HepG2 (cell line): Measurements from ENCODE around the gene TFAP2C. TPM values are rescaled to one million over a fixed set of nuclear protein-coding genes. Genes with fewer than 3 reads are reported as not detected.

ENCODE experiments used
- ATAC-seq: fragments of 200-7000 bp; cut with Tn5 transposase; 3 replicates; pipeline ENCODE4 v1.9.1; 2020; ENCODE audit warnings: mild to moderate bottlenecking, moderate library complexity
- BruUV-seq: library from RNA; stranded (reverse); fragments of 400-500 nt; replicated peaks from 2 replicates; lab custom pipeline; 2021; lab: Mats Ljungman, UMichigan
- CTCF ChIA-PET: fragments of 300-600 bp; formaldehyde crosslinking; extraction: SDS; loops from one replicate; lab custom pipeline; 2021; ENCODE audit warnings: low total read pairs, inconsistent platforms, low intra/inter-chr PET ratio; lab: Yijun Ruan, JAX
- POLR2A ChIA-PET: fragments of 350-600 bp; sonication (Branson Sonifier 250); formaldehyde crosslinking; loops from one replicate; lab custom pipeline; 2020; ENCODE audit warnings: antibody characterized with exemption, inconsistent platforms; lab: Yijun Ruan, JAX
- DNase-seq: peaks from one replicate; pipeline ENCODE4 v3.0.0-alpha.2; 2015; ENCODE audit warnings: low spot score
- FAIRE-seq: peaks from 3 replicates; lab custom pipeline; 2011; peaks lifted over from hg19 to GRCh38; lab: Jason Lieb, UNC
- H2AFZ ChIP-seq: one replicate; pipeline ENCODE4 v1.6.1; 2011; ENCODE audit warnings: low read length, inconsistent platforms
- H3K27ac ChIP-seq: fragments of 300-600 bp; 3 replicates; pipeline ENCODE4 v1.8.0; 2011; ENCODE audit warnings: mixed run types, mild to moderate bottlenecking, mixed read lengths, low read length, inconsistent platforms; ENCODE audit not compliant: insufficient read depth; ENCODE audit errors: extremely low read length
- H3K27me3 ChIP-seq, 2 experiments: fragments of 200-600 bp in 1 of 2; 2 replicates in 1 of 2; 3 replicates in 1 of 2; pipeline versions ENCODE4 v1.6.0 to v1.8.0; 2011; ENCODE audit warnings: low read length in 2 of 2, mild to moderate bottlenecking in 2 of 2, moderate library complexity in 2 of 2, inconsistent platforms in 1 of 2; ENCODE audit not compliant: insufficient read depth in 2 of 2, control insufficient read depth in 1 of 2
- H3K36me3 ChIP-seq, 2 experiments: fragments of 200-600 bp in 1 of 2; replicated peaks in 1 of 2; 2 replicates in 1 of 2; 3 replicates in 1 of 2; pipeline versions ENCODE4 v1.5.1 to v1.8.0; 2011; ENCODE audit warnings: low read length in 2 of 2, inconsistent platforms in 1 of 2; ENCODE audit not compliant: insufficient read depth in 2 of 2, control insufficient read depth in 1 of 2
- H3K4me1 ChIP-seq: 2 replicates; pipeline ENCODE4 v1.5.1; 2012; ENCODE audit warnings: low read length, inconsistent platforms; ENCODE audit not compliant: insufficient read depth
- H3K4me2 ChIP-seq: 2 replicates; pipeline ENCODE4 v1.6.0; 2011; ENCODE audit warnings: low read depth, low read length, inconsistent platforms
- H3K4me3 ChIP-seq, 3 experiments: fragments of 200-600 bp in 1 of 3; sonication (generic), shearing (Covaris generic) in 1 of 3; replicated peaks in 1 of 3; 2 replicates each; pipeline ENCODE4 v1.5.1; 2011 to 2016; ENCODE audit warnings: low read length in 3 of 3, inconsistent platforms in 2 of 3, low read depth in 2 of 3, mild to moderate bottlenecking in 2 of 3, control low read depth in 1 of 3, mixed read lengths in 1 of 3; ENCODE audit not compliant: insufficient read depth in 1 of 3
- H3K79me2 ChIP-seq: one replicate; pipeline ENCODE4 v1.6.1; 2011; ENCODE audit warnings: low read length, inconsistent platforms; ENCODE audit not compliant: insufficient read depth
- H3K9ac ChIP-seq: 2 replicates; pipeline ENCODE4 v1.6.0; 2011; ENCODE audit warnings: mild to moderate bottlenecking, low read depth, low read length, inconsistent platforms; ENCODE audit not compliant: insufficient read depth
- H3K9me3 ChIP-seq: 2 replicates; pipeline ENCODE4 v1.5.1; 2012; ENCODE audit warnings: mild to moderate bottlenecking, low read length
- H4K20me1 ChIP-seq: 2 replicates; pipeline ENCODE4 v1.6.0; 2011; ENCODE audit warnings: inconsistent platforms, mild to moderate bottlenecking, low read length, moderate library complexity; ENCODE audit not compliant: insufficient read depth
- FOXA3 ChIP-seq: IDR thresholded peaks from 2 replicates; pipeline ENCODE4 v1.6.1; 2016; ENCODE audit warnings: missing genetic modification reagents, missing compliant biosample characterization
- GPN1 ChIP-seq: sonication (generic); formaldehyde crosslinking; IDR thresholded peaks from 2 replicates; pipeline ENCODE4 v1.5.1; 2020; ENCODE audit warnings: missing genetic modification reagents, borderline replicate concordance
- HOXA7 ChIP-seq: sonication (generic); formaldehyde crosslinking; IDR thresholded peaks from 2 replicates; pipeline ENCODE4 v1.8.1; 2022; ENCODE audit warnings: mild to moderate bottlenecking, missing genetic modification reagents, moderate library complexity
- SNAPC2 ChIP-seq: sonication (generic); formaldehyde crosslinking; IDR thresholded peaks from 2 replicates; pipeline ENCODE4 v1.8.1; 2022; ENCODE audit warnings: mild to moderate bottlenecking, missing genetic modification reagents
- XRCC5 ChIP-seq: fragments of 200-400 bp; formaldehyde crosslinking; optimal IDR thresholded peaks from 2 replicates; pipeline ENCODE3; 2017; ENCODE audit warnings: mild to moderate bottlenecking, low read length
- ZNF839 ChIP-seq: sonication (generic); formaldehyde crosslinking; IDR thresholded peaks from 2 replicates; pipeline ENCODE4 v1.4.0; 2020; ENCODE audit warnings: missing genetic modification reagents, mild to moderate bottlenecking, borderline replicate concordance
- WGBS: methylation state at CpG from one replicate; pipeline ENCODE4 v1.1.6; 2017; ENCODE audit warnings: low lambda C conversion rate; 5-methylcytosine and 5-hydroxymethylcytosine counted together
- in situ Hi-C: cut with HindIII; loops from 2 replicates; pipeline ENCODE4 v1.10.0; 2017; ENCODE audit warnings: low pct_unique_long_range_greater_than_20kb; ENCODE audit not compliant: extremely low pct_ligation_motif_present
- intact Hi-C: fragments of 100-400 bp; cut with micrococcal nuclease; formaldehyde crosslinking; loops from one replicate; pipeline ENCODE4 v1.10.0; 2022; ENCODE audit not compliant: unreplicated experiment
- polyA plus RNA-seq, 8 experiments: library from polyadenylated mRNA; depleted of rRNA in 3 of 8; stranded (reverse) in 7 of 8; unstranded in 1 of 8; fragments of >200 nt; fragmentation: Illumina TruSeq in 4 of 8; extraction: Trizol in 4 of 8; gene quantifications; 2 replicates each; pipeline versions ENCODE4 v1.2.1 to v1.2.3, GENCODE V29; 2011 to 2016; ENCODE audit warnings: low read depth in 4 of 8, missing spikeins in 1 of 8, mixed read lengths in 1 of 8; ENCODE audit not compliant: insufficient read depth in 1 of 8
- total RNA-seq, 5 experiments: library from RNA; depleted of rRNA; stranded (reverse); fragments of >200 nt; fragmentation: Illumina TruSeq; extraction: Trizol; gene quantifications; 2 replicates each; pipeline ENCODE4 v1.2.3, GENCODE V29; 2016; ENCODE audit warnings: low read depth in 1 of 5
- TF ChIP-seq, protein P1 (sequence below): sonication (generic); formaldehyde crosslinking; IDR thresholded peaks from 2 replicates; pipeline ENCODE4 v1.4.0; 2020; ENCODE audit warnings: missing genetic modification reagents
- TF ChIP-seq, protein P2 (sequence below): IDR thresholded peaks from 2 replicates; pipeline ENCODE4 v1.6.1; 2016; ENCODE audit warnings: mild to moderate bottlenecking, missing biosample characterization, missing genetic modification reagents
- TF ChIP-seq, protein P3 (sequence below): sonication (generic); formaldehyde crosslinking; conservative IDR thresholded peaks from 2 replicates; pipeline ENCODE4 v1.8.1; 2023; ENCODE audit warnings: missing genetic modification reagents
- TF ChIP-seq, protein P4 (sequence below): sonication (generic); formaldehyde crosslinking; IDR thresholded peaks from 2 replicates; pipeline ENCODE4 v1.4.0; 2020; ENCODE audit warnings: missing genetic modification reagents, borderline replicate concordance
- TF ChIP-seq, protein P5 (sequence below): sonication (generic); formaldehyde crosslinking; IDR thresholded peaks from 2 replicates; pipeline ENCODE4 v1.8.1; 2022; ENCODE audit warnings: mild to moderate bottlenecking, missing genetic modification reagents

The TFAP2C gene
- total and polyA plus RNA-seq, 2 of the 13 experiments (the other 11 are each of a cell fraction or from before 2014, with no cell fraction given) = not detected

DNA sequence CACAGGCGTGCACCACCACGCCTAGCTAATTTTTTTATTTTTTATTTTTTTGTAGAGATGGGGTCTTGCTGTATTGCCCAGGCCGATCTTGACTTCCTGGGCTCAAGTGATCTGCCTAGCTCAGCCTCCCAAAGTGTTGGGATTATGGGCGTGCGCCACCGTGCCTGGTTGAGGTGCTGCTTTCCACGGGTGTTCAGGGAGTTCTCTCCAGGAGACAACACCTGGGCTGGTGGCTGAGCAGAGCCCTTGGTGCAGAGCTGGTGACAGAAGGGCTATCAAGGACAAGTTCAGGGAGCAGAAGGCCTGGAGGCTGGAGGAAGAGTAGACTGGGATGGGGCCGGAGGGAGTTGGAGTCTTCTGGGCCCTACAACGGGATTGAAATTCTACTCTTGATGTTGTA is 34.6 kb downstream of the TFAP2C start:
- TF ChIP-seq, protein P1, sequence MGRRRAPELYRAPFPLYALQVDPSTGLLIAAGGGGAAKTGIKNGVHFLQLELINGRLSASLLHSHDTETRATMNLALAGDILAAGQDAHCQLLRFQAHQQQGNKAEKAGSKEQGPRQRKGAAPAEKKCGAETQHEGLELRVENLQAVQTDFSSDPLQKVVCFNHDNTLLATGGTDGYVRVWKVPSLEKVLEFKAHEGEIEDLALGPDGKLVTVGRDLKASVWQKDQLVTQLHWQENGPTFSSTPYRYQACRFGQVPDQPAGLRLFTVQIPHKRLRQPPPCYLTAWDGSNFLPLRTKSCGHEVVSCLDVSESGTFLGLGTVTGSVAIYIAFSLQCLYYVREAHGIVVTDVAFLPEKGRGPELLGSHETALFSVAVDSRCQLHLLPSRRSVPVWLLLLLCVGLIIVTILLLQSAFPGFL = no peak
- TF ChIP-seq, protein P2, sequence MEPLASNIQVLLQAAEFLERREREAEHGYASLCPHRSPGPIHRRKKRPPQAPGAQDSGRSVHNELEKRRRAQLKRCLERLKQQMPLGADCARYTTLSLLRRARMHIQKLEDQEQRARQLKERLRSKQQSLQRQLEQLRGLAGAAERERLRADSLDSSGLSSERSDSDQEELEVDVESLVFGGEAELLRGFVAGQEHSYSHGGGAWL (CRISPR knock-in tag) = no peak
- TF ChIP-seq HOXA7 (CRISPR knock-in tag) (no peak), ZNF839 (CRISPR knock-in tag) (no peak), GPN1 (CRISPR knock-in tag) (no peak), SNAPC2 (no peak), FOXA3 (CRISPR knock-in tag) (no peak), XRCC5 (no peak)
- TF ChIP-seq, protein P3, sequence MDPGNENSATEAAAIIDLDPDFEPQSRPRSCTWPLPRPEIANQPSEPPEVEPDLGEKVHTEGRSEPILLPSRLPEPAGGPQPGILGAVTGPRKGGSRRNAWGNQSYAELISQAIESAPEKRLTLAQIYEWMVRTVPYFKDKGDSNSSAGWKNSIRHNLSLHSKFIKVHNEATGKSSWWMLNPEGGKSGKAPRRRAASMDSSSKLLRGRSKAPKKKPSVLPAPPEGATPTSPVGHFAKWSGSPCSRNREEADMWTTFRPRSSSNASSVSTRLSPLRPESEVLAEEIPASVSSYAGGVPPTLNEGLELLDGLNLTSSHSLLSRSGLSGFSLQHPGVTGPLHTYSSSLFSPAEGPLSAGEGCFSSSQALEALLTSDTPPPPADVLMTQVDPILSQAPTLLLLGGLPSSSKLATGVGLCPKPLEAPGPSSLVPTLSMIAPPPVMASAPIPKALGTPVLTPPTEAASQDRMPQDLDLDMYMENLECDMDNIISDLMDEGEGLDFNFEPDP (CRISPR knock-in tag) = no peak
- TF ChIP-seq, protein P4, sequence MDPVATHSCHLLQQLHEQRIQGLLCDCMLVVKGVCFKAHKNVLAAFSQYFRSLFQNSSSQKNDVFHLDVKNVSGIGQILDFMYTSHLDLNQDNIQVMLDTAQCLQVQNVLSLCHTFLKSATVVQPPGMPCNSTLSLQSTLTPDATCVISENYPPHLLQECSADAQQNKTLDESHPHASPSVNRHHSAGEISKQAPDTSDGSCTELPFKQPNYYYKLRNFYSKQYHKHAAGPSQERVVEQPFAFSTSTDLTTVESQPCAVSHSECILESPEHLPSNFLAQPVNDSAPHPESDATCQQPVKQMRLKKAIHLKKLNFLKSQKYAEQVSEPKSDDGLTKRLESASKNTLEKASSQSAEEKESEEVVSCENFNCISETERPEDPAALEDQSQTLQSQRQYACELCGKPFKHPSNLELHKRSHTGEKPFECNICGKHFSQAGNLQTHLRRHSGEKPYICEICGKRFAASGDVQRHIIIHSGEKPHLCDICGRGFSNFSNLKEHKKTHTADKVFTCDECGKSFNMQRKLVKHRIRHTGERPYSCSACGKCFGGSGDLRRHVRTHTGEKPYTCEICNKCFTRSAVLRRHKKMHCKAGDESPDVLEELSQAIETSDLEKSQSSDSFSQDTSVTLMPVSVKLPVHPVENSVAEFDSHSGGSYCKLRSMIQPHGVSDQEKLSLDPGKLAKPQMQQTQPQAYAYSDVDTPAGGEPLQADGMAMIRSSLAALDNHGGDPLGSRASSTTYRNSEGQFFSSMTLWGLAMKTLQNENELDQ = no peak
- TF ChIP-seq, protein P5, sequence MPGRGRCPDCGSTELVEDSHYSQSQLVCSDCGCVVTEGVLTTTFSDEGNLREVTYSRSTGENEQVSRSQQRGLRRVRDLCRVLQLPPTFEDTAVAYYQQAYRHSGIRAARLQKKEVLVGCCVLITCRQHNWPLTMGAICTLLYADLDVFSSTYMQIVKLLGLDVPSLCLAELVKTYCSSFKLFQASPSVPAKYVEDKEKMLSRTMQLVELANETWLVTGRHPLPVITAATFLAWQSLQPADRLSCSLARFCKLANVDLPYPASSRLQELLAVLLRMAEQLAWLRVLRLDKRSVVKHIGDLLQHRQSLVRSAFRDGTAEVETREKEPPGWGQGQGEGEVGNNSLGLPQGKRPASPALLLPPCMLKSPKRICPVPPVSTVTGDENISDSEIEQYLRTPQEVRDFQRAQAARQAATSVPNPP = no peak
- TF ChIP-seq, all 625 proteins: peak for 0
- Histone ChIP-seq H3K27ac (no peak overlapping the region), H4K20me1 (no peaks in the 10 kb centered on the region), H2AFZ (no peak overlapping the region), H3K9me3 (no peaks in the 10 kb centered on the region), H3K9ac (no peak overlapping the region), H3K4me1 (no peaks in the 10 kb centered on the region), H3K4me3 (no peak overlapping the region), H3K27me3 (peaks cover 0 to 12% of the 10 kb centered on the region in 2 experiments; a peak in 3 of 5 replicates), H3K36me3 (no peaks in the 10 kb centered on the region), H3K4me2 (no peak overlapping the region), H3K79me2 (no peaks in the 10 kb centered on the region)
- 36% methylated on average over 9 of the region's 9 CpGs for WGBS
- no peak for ATAC-seq
- in situ Hi-C loops (no loop called here), intact Hi-C loops (no loop called here)
- no peak for FAIRE-seq
- DNase-seq = no peak
- no TSS peak for BruUV-seq
- ChIA-PET POLR2A (no interaction called here), CTCF (no interaction called here)
